GM12891 (cell line): ENCODE results near the gene TH.

Experiments
- POLR2A ChIP-seq: IDR thresholded peaks from 2 replicates; pipeline ENCODE4 v1.6.1; 2011; ENCODE audit warnings: low read depth, low read length, control low read depth
- POLR2AphosphoS5 ChIP-seq: IDR thresholded peaks from 2 replicates; pipeline ENCODE4 v1.6.1; 2011; ENCODE audit warnings: low read depth, low read length, control low read depth

GRCh38 chr11:2157294-2158040 is 14.1 kb downstream of the TH start:
- no peak for TF ChIP-seq POLR2A
- TF ChIP-seq POLR2AphosphoS5 = no peak
